Measurements from ENCODE around the gene SYPL1.

Gene SYPL1

DNA sequence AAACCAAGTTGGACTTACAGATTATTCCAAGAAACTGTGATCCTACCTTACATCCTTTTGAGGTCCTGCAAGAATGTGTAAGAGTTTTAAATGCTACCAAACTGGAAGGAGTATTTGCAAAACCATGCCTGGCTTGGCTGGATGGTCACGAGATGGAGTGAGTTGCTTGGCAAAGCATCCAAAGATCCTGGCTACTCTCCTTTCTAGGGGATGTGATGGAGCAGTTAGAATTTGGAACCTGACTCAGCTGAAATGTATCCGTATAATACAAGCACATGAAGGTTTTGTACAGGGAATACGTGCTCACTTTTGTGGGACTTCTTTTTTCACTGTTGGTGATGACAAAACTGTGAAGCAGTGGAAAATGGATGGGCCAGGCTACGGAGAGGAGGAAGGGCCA, 13.3 kb upstream of the SYPL1 start:
- no peaks in the 10 kb centered on the region for H3K79me2 ChIP-seq (ENCODE audit: insufficient read depth, low read length)
- H3K4me1 ChIP-seq (ENCODE audit: insufficient read depth, low read length), result peaks cover 8% of the 10 kb centered on the region; the same call in 1 of the 2 replicates
- H3K27ac ChIP-seq (ENCODE audit: low read length), result no peak overlapping the region
- H3K4me2 ChIP-seq (ENCODE audit: insufficient read depth, low read length), result no peak overlapping the region
- DNase-seq (no peak), ATAC-seq (ENCODE audit: insufficient read depth, low read depth) (no peak)
- no peaks in the 10 kb centered on the region for H3K9me3 ChIP-seq (ENCODE audit: insufficient read depth, low read length, severe bottlenecking)
- H4K20me1 ChIP-seq (ENCODE audit: insufficient read depth, low read length), result no peaks in the 10 kb centered on the region
- no peaks in the 10 kb centered on the region for H3K36me3 ChIP-seq (ENCODE audit: insufficient read depth, low read length)
- no peak overlapping the region for H2AFZ ChIP-seq (ENCODE audit: low read depth, low read length)
- no peak overlapping the region for H3K4me3 ChIP-seq (ENCODE audit: low read depth in 1 of 2, low read length in 2 of 2)
- peaks cover 9% of the 10 kb centered on the region for H3K27me3 ChIP-seq (ENCODE audit: insufficient read depth, low read length, poor library complexity)
- TF ChIP-seq CTCF (IDR thresholded peaks at IDR 0.05; ENCODE audit: borderline replicate concordance, extremely low read depth, low read length, poor library complexity, severe bottlenecking) (no peak), EZH2 (IDR thresholded peaks at IDR 0.05; ENCODE audit: borderline replicate concordance, low read depth, low read length, severe bottlenecking) (no peak)
- no peak overlapping the region for H3K9ac ChIP-seq (ENCODE audit: low read depth, low read length)

DNA sequence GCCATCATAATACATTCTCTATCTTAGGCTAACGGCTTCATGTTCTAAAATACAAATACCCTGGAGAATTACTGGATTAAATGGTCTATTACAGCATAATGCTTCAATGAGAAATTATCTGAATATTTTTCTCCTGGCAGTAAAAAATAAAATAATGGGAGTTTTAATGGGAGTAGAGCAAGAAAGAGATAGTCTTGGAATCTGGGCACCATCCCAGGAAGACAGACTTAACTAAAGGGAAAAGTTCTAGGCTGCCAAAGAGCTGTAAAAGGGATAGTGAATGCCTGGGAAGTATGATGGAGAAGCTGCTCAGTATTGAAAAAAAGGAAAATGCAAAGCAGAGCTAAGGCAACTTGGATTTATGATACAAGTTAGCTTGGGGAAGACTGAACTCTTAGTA, 12.1 kb upstream of the SYPL1 start:
- H2AFZ ChIP-seq (ENCODE audit: low read depth, low read length), result no peak overlapping the region
- ATAC-seq (ENCODE audit: insufficient read depth, low read depth), result no peak
- DNase-seq, result no peak
- no peak overlapping the region for H3K9ac ChIP-seq (ENCODE audit: low read depth, low read length)
- H3K4me2 ChIP-seq (ENCODE audit: insufficient read depth, low read length), result no peak overlapping the region
- peaks cover 4% of the 10 kb centered on the region for H3K27me3 ChIP-seq (ENCODE audit: insufficient read depth, low read length, poor library complexity)
- H3K27ac ChIP-seq (ENCODE audit: low read length), result no peak overlapping the region
- no peaks in the 10 kb centered on the region for H3K79me2 ChIP-seq (ENCODE audit: insufficient read depth, low read length)
- no peak for TF ChIP-seq EZH2 (IDR thresholded peaks at IDR 0.05; ENCODE audit: borderline replicate concordance, low read depth, low read length, severe bottlenecking)
- TF ChIP-seq CTCF (IDR thresholded peaks at IDR 0.05; ENCODE audit: borderline replicate concordance, extremely low read depth, low read length, poor library complexity, severe bottlenecking), result no peak
- no peaks in the 10 kb centered on the region for H3K36me3 ChIP-seq (ENCODE audit: insufficient read depth, low read length)
- no peaks in the 10 kb centered on the region for H3K9me3 ChIP-seq (ENCODE audit: insufficient read depth, low read length, severe bottlenecking)
- no peaks in the 10 kb centered on the region for H4K20me1 ChIP-seq (ENCODE audit: insufficient read depth, low read length)
- H3K4me3 ChIP-seq (ENCODE audit: low read depth in 1 of 2, low read length in 2 of 2), result no peak overlapping the region
- peaks cover 8% of the 10 kb centered on the region; the same call in 1 of the 2 replicates for H3K4me1 ChIP-seq (ENCODE audit: insufficient read depth, low read length)

- no peaks in the 10 kb centered on the region for H3K79me2 ChIP-seq (ENCODE audit: insufficient read depth, low read length)
- H3K27ac ChIP-seq (ENCODE audit: low read length), result no peak overlapping the region
- H3K4me2 ChIP-seq (ENCODE audit: insufficient read depth, low read length), result no peak overlapping the region
- H3K4me1 ChIP-seq (ENCODE audit: insufficient read depth, low read length), result peaks cover 8% of the 10 kb centered on the region; the same call in 1 of the 2 replicates
- H2AFZ ChIP-seq (ENCODE audit: low read depth, low read length), result no peak overlapping the region
- no peak for DNase-seq
- no peaks in the 10 kb centered on the region for H3K9me3 ChIP-seq (ENCODE audit: insufficient read depth, low read length, severe bottlenecking)
- no peaks in the 10 kb centered on the region for H3K27me3 ChIP-seq (ENCODE audit: insufficient read depth, low read length, poor library complexity)
- no peak for ATAC-seq (ENCODE audit: insufficient read depth, low read depth)
- H3K36me3 ChIP-seq (ENCODE audit: insufficient read depth, low read length), result no peaks in the 10 kb centered on the region
- no peaks in the 10 kb centered on the region for H4K20me1 ChIP-seq (ENCODE audit: insufficient read depth, low read length)
- no peak overlapping the region for H3K4me3 ChIP-seq (ENCODE audit: low read depth in 1 of 2, low read length in 2 of 2)
- TF ChIP-seq CTCF (IDR thresholded peaks at IDR 0.05; ENCODE audit: borderline replicate concordance, extremely low read depth, low read length, poor library complexity, severe bottlenecking), result no peak
- no peak for TF ChIP-seq EZH2 (IDR thresholded peaks at IDR 0.05; ENCODE audit: borderline replicate concordance, low read depth, low read length, severe bottlenecking)
- no peak overlapping the region for H3K9ac ChIP-seq (ENCODE audit: low read depth, low read length)
Observed at GRCh38 chr7:106122713-106123112, 10.6 kb upstream of the SYPL1 start.
